DMS 273 treated with DMSO at 0.1 percent for 48 hours (cell line): ENCODE data around the gene EXOC2.
"Not testable (repeated sequence)": the region's sequence is repeated elsewhere in the genome, so short reads cannot be mapped to it uniquely, and the experiment has no call there.

Experiments
- DNase-seq: peaks from one replicate; lab custom pipeline; 2025; lab: John Stamatoyannopoulos, UW

Gene EXOC2

GRCh38 chr6:626236-626635, 66.7 kb downstream of the EXOC2 start:
- no peak for DNase-seq

DNA sequence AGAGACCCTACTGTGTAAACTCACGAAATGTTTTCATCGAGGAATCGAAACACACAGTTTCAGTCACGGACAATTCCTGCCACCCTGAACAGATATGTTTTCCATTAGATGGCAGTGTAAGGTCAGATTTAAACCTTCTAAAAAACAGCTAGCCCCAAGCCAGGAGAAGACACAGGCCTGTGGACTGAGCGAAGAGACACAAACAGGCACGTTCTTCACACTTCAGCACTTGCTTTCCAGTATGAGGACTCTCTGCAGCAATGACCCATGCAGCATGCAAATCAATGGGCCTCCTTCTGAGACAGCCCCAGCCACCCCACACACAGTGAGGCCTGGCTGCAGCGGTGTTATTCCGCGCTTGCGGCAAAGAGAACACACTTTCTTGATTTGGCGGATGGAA, 68.0 kb downstream of the EXOC2 start:
- DNase-seq = no peak

DNA sequence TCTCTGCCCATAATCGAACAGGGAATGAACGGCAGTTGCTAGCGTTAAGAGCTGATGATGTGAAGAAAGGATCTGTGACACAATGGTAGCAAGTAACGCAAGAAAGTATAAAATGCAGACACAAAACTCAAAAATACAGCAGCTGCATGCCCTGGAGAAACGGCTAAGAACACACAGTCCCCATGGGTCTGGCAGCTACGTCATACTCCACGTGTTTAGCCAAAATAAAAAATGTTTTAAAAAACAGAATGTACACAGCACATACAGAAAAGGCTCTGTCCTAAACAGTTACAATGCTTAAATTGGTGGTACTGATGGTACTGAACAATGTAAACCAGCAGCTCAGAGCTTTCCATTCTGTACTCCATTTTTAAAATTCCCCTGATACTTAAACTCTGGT, 70.5 kb downstream of the EXOC2 start:
- no peak for DNase-seq

GRCh38 chr6:621931-622330, 71.0 kb downstream of the EXOC2 start:
- no peak for DNase-seq

DNA sequence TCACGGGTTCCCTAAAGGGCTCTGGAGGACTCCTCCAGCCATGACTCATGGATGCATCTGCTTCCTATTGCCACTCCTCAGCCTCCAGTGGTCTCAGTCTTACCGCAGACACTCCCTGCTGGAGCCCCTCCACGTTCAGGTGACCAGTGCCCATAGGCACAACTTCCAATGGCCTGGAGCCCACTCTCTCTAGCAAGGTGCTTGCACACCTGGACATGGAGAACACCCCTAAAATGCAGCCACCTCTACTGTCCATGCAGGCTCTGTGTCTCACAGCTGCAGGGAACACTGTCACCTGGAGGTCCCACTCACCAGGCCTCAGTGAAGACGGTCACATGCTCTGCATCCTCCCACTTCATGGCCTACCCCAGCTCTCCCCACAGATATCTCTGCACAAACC, 72.0 kb downstream of the EXOC2 start:
- DNase-seq = no peak

GRCh38 chr6:620166-620565, 72.8 kb downstream of the EXOC2 start:
- DNase-seq = no peak

DNA sequence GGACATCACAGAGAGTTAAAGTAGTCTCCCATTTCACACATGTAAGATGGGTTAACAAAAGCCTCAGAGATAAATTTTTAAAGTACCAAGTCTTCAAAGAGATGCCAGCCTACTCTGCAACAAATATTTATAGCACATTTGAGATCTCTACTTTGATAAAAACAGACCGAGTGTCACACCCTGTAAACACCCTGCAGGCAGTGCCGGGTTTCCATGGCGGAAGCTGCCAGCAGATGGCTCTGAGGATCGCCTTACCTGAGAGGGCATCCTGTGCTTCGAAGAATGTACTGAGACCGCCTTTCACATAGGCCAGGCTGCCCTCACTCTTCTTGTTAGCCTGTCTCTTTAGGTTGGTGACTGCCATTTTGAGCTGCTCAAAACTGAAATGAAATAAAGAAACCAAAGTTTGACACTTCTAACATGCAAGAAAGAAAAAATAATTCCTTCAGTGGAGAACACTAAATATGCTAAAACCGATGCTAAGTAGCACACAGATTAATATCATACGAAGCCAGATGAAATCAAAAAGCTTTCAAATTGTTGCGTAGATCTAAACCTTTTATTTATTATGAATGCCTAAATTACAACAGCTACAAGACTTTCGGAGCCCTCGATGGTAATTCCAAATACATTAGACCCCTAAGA, 75.4 kb downstream of the EXOC2 start:
- no peak for DNase-seq

GRCh38 chr6:613981-614380, 79.0 kb downstream of the EXOC2 start:
- DNase-seq = no peak

GRCh38 chr6:611928-612327, 81.0 kb downstream of the EXOC2 start:
- no peak for DNase-seq

GRCh38 chr6:610882-611281, 82.1 kb downstream of the EXOC2 start:
- DNase-seq = no peak

DNA sequence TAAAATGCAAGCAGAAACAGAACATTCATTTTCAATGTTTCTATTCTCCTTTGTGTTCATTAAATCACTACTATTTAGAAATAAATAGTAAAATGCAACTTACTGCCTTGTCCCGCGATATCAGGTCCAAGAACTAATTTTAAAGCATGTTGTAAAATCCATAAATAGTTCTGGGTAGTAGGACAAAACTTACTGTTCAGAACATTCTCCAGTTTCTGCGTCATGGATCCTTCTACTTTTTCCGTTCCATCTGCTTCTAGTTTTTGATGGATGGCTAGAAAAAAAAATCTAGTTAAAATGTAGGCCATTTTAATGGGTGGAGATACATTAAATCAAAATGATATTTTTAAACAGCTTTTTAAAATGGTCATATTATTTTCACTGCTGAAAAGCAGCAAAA, 83.0 kb downstream of the EXOC2 start:
- no peak for DNase-seq

DNA sequence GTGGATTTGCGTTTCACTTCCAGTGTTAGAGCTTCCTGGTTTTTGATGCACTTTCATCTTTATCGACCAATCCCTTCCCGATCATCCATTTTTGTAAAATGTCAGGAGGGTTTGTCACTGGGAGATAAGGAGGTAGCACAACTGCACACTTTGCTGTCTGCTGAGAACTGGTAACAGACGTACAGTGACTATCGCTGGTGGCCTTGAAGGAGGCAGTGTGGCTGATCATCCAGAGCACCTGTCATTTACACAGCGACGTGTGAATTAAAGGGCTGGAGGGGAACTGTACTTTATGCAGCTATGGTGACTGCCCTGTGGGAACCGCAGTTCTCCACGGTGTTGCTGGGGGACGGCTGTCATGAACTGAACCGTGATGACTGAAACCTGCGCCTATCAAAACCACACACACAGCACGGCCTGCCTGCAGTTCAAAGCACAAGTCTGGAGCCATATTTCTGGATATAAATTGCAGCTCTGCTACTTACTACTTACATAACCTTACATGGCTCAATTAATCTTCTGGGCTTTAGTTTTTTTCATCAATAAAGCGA, 86.0 kb downstream of the EXOC2 start:
- DNase-seq = no peak

- DNase-seq = not testable (repeated sequence)
Measured at GRCh38 chr6:605895-606294, 87.0 kb downstream of the EXOC2 start.

- no peak for DNase-seq
Measured at GRCh38 chr6:604579-604978, 88.4 kb downstream of the EXOC2 start.

- DNase-seq = no peak
Measured at GRCh38 chr6:603265-603664, 89.7 kb downstream of the EXOC2 start.

DNA sequence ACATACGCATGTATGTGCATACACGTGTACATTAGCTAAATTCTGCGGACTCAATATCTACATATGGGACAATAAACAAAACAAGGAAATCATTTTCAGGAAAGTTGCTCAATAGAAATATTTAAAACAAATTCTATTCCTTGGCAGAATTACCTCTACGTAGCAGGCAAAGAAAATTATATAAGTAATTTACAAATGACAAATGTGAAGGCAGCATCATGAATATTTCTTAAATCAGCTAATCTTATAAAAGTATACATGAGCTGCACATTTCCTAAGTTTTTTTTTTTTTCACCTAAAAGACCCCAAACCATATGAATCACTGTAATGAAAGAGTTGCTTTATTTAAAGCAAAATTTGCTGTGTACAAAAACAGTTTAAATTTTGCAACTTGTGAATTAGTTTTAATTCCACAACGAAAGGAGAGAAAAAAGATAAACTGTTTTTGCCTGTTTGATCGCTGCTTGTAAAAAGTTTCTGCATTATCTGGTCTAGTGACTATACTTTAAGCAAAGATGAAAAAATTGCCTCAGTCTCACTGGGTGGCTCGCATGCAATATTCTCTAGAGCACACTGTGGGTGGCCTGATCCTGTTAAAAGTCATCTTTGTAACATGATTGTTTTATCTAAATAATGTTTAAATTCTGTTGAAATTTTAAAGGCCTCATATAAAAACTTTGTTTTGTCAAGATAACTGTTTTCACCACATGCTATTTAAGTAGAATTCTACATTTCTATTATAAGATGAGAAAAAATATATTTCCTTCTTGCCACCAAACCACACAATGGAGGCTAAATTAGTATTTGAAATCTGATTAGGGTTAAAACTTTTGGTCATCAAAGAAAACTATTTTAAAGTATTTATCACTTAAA, 93.1 kb downstream of the EXOC2 start:
- no peak for DNase-seq

DNA sequence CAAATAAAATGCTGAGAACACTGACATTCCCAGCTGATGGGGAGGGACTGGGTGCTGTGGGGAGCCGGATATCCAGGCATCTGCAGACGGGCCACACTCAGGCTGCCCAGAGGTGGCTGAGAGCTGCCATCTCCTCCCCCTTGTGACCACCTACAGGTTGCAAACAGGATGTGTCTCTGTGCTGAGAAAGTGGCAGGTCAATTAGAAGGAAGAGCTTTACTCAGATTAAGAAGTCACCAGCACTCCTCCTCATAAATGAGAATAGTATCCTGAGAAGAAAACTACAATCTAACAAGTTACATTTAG, 99.1 kb downstream of the EXOC2 start:
- DNase-seq = no peak

- DNase-seq = no peak
Measured at GRCh38 chr6:593139-593906, 99.6 kb downstream of the EXOC2 start.

DNA sequence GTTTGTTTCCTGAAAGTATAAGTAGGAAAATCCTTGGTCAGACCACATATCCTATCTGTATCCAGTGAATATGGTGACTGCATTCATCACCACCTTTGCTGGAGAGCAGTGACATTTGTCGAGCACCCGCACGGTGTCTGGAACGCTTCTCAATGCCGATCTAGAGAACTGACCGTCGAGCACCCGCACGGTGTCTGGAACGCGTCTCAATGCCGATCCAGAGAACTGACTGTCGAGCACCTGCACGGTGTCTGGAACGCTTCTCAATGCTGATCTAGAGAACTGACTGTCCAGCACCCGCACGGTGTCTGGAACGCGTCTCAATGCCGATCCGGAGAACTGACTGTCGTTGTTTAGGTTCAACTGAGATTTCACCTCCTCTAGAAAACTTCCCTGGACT, 103.8 kb downstream of the EXOC2 start:
- no peak for DNase-seq

GRCh38 chr6:586553-586952, 106.4 kb downstream of the EXOC2 start:
- DNase-seq = no peak

DNA sequence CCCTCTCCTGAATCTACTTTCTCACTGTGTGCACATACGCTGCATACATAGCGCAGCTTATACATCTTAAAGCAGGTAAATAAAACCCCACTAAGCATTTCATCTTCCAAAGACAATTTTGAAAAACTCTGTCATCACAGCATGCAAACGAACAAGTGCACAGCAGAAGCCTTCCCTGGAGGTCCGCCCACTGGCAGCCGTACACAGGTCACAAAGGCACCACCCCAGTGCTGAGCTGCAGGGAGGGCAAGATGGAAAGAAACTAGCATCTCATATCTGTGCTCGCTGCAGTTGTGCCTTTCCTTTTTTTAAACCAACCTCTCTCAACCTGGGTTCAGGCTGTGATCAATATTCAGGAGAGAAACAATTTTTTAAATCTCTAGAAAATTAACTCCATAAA, 109.3 kb downstream of the EXOC2 start:
- DNase-seq = no peak

GRCh38 chr6:583116-583515, 109.8 kb downstream of the EXOC2 start:
- DNase-seq = no peak

DNA sequence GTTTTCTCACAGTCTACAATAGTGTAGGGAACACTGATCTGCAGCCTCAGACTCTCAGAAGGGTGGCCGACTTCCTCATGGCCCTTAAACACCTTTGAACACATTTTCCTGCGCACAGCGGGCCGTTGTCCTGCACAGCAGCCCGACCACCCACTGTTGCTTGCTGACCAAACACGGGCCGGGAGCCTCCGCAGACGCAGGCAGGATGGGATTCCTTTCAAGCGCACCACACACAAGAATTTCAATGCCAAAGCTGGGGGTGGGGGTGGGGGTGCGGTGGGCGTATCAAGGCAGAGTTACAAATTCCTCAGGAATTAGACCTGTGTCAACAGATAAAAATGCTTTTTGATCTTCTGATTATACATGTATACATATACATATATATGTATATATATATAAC, 110.6 kb downstream of the EXOC2 start:
- no peak for DNase-seq
